GM12892 (cell line): ENCODE measurements around the gene C4orf51.

Source experiments
- POLR2AphosphoS5 ChIP-seq: IDR thresholded peaks from 2 replicates; pipeline ENCODE4 v1.6.1; 2011; ENCODE audit warnings: low read depth, low read length, control low read depth
- TAF1 ChIP-seq: IDR thresholded peaks from 2 replicates; pipeline ENCODE4 v1.6.1; 2011; ENCODE audit warnings: low read depth, mild to moderate bottlenecking, control low read depth, low read length, borderline replicate concordance

GRCh38 chr4:145639186-145639698 is 40.7 kb upstream of the C4orf51 start:
- no peak for TF ChIP-seq POLR2AphosphoS5
- TF ChIP-seq TAF1: no peak
